GM21390 (cell line): ENCODE measurements around the gene RFX1.

Source experiments
- ATAC-seq: cut with Tn5 transposase; IDR thresholded peaks from one replicate; pipeline ENCODE4 v1.9.1; 2021; ENCODE audit not compliant: unreplicated experiment

RFX1 gene

DNA sequence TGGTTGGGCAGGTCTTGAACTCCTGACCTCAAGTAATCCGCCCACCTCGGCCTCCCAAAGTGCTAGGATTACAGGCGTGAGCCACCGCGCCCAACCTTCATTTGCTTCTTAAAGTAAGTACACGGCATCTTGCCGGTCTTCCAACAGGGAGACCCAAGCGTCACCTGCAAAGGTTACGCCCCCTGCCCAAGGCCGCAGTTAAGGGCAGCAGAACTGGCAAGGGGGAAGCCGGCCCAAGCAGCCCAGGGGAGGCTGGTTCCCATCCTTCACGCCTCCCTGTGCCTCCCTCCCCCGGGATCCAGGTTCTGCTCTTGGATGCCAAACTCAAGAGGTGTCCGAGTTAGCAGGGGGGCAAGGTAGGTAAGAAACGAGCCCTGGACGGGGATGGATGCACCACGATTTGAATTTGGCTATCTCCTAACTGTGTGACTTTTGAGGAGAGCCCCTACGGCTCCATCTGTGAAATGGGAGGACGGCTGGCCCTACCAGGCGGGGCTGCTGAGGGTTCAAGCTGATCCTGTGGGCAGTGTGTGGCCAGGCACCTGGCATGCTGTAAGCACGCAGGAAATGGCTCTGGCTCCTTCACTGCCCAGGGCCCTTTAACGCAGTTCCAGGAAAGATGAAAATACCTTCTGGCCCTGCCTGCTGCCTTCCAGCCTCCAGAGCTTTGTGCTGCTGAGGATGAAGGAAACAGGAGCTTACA lies 9.0 kb downstream of the RFX1 start:
- no peak for ATAC-seq

DNA sequence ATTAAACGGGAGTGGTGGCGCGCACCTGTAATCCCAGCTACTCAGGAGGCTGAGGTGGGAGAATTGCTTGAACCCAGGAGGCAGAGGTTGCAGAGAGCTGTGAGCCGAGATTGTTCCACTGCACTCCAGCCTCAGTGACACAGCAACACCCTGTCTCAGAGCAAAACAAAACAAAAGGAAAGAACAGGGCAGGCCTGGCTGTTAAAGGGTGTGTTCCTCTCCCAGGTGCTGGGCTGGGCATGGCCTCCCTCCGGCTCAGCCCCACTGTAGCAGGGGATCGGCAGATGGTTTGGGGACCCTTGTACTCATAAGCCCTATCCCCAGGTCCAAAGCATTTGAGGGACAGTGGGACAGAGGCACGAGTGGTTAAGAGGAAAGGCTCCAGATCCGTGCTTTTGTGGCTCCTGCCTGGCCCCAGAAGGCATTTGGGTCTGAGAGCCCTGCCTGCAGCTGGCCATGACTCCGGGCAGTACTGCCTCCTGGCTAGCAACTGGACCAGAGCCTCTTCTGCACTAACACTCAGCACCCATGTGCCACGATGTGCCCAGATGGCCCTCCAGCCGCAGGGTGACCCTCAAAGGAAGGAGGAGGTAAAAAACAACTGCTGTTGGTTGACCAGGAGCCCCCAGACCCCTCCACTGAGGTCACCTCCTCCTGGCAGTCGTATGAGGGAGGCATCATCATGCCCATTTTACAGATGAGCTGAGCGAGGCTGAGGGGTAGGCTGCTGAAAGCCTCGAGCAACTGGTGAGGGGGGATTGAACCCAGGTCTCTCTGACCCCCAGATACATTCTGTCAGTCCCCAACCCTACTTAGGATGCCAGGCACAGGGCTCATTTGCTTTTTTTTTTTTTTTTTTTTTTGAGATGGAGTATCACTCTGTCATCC lies 10.0 kb downstream of the RFX1 start:
- no peak for ATAC-seq

DNA sequence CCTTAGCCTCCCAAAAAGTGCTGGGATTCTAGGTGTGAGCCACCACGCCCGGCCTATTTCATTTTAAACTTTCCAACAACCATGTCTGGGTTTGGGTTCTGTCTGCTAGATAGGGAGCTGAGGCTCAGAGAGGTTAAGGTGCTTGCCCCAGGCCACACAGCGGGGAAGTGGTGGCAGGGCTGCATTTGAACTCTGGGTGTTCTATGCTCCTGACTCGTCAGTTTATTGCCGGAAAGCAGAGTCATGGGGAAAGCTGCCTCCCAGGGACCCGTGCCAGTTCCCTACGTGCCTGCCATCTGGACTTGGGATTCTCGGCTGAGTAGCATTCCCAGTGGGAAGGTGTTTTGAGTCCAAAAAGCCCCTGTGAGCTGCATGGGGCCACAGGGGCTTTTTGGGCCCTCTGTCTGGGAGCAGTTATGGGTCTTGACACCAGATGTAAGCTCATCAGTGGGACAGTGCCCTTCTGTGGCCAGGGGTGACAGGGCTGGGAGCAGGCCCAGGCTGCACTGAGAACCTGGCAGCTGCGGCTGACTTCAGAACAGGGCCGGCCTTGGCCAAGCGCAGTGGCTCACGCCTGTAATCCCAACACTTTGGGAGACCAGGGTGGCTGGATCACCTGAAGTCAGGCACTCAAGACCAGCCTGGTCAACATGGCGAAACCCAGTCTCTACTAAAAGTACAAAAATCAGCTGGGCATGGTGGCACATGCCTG lies 10.9 kb downstream of the RFX1 start:
- ATAC-seq: no peak

DNA sequence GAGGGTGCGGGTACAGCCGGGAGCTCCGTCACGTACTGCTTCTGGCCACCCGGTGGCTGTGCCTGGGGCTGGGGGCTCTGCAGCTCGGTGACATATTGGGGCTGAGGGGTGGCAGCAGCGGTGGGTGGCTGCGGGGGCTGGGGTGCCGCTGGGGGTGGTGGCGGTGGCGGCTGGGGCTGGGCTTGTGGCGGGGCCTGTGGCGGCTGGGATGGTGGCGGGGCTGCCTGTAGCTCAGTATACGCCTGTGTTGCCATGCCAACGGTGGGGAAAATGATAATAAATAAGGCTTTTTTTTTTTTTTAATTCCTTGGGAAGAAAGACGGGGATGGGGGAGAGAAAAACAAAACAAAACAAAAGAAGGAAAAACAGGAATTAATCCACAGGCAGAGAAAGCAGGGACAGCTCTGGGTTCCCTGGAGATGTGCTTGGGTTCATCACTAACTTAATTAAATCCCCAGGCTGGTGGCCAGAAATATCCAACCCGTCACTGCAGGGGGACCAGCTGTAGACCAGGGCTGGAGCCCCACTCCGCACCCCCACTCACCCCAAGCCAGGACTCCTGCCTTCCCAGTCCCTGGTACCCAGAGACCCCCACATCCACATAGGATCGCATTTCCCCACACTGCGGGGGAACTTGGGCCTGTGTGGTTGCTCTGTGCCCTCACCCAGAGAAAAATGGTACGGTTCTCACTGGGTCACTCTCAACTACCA lies 12.4 kb downstream of the RFX1 start:
- no peak for ATAC-seq

DNA sequence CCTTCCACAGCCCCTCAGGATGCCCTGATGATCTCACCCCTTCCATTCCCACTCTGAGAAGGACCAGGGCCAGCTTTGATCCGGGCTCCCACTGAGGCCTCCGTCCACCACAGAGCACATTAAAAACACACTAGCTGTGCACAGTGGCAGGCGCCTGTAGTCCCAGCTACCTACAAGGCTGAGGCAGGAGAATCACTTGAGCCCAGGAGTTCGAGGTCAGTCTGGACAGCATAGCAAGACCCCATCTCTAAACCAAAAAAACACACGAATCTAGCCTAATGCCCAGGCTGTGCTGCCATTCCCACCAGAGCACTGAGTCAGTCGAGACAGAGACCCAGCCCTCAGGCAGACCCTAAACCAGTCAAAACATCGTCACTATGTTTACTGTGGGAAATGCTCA lies 14.1 kb downstream of the RFX1 start:
- no peak for ATAC-seq

DNA sequence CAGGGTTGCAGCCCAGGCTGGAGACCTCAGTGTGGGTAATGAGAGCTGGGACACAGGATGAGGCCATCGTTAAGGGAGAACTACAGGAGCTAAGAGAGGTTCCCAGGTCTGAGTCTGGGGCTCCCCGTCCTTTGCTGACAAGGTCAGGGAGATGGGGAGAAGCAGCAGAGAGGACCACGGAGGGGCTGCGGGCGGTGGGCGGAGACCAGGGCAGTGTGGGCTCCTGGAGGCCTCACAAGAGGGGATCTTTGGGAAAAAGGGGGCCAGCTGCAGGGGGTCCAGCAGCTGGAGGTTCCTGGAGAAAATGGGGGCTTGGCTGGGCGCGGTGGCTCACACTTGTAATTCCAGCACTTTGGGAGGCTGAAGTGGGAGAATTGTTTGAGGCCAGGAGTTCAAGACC lies 16.0 kb downstream of the RFX1 start:
- no peak for ATAC-seq

DNA sequence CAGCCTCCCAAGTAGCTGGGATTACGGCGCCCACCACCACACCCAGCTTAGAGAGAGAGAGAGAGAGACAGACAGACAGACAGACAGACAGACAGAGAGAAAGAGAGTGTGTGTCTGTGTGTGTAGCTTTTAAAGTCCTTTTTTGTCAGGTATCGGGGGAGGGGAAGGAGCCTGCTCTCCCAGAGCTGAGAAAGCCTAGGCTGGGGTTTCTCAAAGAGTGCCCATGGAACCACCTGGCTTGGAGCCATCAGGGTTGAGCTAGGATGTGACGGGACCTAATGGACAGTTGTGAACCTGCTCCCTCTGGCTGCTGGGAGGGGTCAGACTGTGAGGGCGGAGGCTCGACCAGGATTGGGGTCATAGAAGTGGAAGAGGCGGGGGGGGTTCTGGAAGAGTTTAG lies 16.6 kb downstream of the RFX1 start:
- no peak for ATAC-seq

DNA sequence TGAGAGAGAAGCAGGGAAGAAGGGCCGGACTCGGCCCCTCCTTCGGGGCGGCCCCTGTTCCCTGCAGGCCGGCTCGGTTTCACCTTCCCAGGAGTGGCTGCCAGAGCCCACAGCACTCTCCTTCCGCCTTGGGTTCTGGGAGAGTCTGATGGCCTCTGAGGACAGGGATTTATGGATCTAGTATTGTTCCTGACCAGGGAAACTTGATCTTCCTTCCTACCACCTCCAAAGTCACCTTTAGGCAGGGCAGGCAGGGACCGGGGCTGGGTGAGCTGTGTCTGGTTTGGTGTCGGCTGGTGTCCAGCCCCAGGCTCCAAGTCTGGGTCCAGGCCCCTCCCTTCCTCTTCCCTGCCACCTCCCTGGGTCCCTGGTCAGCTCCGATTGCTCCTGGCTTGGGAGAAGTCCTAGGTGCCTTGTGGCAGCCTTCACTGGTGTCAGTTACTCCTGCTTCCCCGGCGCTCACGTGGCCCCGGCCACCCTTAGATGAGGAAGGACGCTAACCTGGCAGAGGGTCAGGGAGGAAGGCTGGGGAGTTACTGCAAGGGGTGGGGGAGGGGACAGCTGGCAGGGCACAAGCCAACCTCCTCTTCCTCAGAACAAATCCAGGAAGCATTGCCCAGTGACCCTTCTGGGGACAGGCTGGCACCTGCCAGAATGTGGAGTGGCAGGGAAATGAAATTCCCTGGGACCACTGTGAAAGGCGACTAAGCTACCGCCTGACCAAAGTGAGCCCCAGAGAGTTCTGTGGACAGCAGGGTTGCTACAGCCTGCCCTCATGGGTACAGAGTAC lies 18.8 kb downstream of the RFX1 start:
- no peak for ATAC-seq

DNA sequence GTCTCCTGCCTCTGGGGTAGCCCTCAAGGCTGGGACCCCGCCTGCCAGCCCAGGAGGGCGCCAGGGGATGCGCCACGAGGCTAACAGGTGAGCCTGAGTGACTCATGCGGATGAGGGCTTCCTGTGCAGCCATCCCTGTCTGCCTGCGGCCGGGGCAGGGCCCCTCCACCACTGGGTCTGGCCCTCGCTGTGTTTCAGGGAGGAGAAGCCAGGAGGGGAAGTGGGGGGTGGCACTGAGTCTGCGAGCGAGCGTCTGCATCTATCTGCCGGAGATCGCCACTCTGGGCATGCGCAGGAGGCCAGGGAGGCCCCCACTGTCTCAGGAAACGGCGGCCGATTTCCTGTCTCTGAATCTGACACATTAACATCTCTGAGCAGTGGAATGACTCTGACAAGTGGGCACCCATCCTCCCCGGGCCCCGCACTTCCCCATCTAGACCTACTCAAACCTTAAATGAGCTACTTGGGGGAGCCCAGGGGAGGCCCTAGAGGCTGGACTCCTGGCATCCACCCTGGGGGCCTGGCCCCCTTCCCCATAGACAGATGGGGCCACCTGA lies 19.7 kb downstream of the RFX1 start:
- peak; percentile 79 for ATAC-seq

DNA sequence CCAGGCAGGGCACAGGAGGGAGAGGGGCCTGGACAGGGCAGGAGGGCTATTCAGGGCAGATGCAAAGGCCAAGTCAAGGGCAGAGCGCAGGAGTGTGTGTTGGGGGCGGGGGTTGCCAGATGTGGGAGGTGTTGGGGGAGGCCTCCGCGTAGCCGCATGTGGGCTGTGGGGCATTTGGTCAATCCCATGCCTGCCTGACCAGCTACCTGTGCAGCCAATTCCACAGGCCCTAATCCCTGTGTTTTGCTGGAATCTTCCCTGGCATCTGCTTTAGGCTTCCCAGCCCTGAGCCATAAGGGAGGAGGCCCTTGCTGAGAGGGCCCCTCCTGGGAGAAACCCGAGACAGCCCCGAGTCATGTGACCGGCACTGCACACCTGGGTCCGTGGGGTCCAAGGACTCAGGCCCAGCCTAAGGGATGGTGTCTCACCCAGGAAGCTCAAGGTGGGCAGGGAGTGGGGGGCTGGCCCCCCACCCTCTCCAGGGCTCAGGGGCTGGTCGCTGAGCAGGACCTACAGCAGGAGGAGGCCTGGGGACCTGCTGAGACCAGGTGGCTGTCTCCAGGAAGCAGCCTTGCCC lies 20.3 kb downstream of the RFX1 start:
- peak; percentile 11 for ATAC-seq

DNA sequence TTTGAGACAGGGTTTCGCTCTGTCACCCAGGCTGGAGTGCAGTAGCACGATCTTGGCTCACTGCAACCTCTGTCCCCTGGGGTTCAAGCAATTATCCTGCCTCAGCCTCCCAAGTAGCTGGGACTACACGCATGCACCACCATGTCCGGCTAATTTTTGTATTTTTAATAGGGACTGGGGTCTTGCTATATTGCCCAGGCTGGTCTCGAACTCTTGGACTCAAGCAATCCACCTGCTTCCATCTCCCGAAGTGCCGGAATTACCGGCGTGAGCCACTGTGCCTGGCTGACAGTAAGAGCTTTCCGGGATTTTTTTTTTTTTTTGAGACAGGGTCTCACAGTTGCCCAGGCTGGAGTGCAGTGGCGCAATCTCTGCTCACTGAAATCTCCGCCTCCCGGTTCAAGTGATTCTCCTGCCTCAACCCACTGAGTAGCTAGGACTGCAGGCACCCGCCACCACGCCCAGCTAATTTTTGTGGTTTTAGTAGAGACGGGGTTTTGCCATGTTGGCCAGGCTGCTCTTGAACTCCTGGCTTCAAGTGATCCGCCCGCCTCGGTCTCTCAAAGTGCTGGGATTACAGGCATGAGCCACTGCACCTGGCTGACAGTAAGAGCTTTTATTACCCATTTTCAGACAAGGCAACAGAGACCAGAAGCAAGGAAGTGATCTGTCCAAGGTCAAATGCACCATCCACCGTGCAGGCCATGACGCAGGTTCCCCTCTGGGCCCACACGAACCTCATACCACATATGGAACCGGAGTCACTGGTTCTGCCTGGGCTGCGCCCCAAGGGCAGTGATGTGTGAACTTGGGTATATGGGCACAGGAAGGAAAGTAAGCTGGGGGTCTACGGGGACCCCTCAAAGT lies 21.0 kb downstream of the RFX1 start:
- ATAC-seq: no peak

DNA sequence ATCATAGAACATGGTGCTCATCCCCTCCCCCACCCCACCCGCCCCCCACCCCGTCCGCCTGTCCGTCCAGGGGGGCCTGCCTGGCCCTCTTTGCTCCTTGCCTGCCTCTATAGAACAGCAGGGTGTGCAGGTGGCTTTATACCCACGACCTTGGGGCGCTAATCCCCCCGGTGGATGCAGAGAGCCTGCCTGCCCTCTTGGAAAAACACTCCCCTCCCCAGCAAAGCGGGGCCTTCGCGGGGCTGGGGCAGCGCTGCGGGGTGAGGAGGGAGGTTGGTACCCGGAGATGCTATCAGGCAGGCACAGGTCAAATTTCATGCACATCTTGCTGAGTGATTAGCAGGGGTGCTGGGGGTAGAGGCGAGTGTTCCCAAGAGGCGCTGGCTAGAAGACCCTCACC lies 21.9 kb downstream of the RFX1 start:
- ATAC-seq: no peak

DNA sequence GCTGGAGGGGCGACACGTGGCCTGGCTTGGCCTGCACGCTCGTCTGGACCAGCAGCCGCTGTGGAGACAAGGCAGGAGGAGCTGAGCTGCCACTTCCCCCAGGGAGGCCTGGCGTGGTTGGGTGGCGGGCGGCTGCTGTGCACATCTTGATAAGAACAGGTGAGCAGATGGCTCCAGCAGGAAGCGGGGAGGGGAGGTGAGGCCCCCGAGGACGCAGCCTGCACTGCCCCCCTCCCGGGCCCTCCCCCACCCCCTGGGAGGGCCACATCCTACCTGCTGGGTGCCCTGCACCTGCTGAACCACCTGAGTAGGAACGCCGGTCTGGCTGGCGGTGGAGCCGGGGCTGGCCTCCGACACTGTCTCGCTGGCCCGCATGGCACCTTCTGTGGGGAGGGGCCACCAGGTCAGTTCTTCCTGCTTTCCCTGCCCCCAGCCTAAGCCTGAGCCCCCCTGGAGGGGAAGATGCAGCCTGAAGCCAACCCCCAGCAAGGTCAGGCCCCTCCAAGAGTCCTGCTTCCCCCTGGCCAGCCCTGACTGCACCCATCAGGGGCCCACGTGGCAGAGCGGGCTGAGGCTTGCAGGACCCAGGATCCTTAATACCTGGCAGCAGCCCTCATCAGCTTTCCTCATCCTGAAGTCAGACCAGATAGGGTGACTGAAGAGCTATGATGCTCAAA lies 22.8 kb downstream of the RFX1 start:
- ATAC-seq: no peak

DNA sequence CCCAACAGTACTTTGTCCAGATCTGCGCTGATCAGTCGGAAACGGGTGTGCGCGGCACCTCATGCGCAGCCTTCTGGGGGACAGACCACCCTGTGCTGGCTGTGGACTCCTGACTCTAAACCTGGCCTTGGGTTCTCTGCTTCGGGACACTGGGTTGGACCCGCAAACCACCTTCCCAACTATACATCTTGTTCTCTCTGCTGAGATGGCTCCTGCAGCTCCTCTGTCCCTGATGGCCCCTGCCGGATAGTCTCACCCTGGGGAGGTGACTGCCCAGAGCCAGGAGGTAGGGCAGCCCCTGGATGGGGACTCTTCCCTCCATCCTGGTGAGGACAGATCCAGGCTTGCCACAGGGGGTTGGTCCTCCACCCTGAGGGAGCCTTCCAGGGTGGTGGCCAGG lies 23.3 kb downstream of the RFX1 start:
- no peak for ATAC-seq

DNA sequence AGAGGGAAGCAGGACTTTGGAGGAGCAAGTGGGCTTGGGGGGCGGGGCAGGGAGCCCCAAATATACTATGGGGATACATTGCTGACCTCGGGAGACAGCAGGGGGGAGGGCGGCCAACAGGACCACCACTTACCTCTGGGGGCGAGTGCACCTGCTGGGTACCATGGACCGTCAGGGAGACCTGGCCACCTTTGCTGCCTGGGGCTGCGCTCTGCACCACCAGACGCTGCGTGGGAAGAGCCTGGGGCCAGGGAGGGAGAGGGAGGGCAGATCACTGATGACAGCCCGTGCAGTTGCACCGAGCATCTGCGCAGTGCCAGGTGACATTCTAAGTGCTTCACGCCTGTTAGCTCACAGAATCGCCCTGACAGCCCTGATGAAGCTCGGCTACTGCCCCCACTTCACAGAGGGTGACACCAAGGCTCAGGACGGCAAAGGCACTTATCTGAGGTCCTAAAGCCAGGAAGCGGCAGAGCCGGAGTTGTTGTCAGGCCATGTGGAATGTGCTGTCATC lies 24.1 kb downstream of the RFX1 start:
- ATAC-seq: no peak

DNA sequence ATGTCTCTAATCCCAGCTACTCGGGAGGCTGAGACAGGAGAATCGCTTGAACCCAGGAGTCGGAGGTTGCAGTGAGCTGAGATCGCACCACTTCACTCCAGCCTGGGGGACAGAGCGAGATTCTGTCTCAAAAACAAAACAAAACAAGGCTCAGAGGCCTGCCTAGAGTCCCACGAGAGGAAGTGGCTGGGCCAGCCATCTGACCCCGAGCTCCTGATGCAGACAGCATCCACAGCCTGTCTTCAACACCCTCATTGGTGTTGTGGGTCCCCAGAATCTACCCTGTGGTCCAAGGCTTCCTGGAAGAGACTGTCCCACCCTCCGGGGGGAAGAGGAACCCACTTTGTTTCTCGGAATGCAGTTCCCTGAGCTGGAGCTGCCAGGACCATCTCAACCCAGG lies 24.7 kb downstream of the RFX1 start:
- ATAC-seq: no peak

DNA sequence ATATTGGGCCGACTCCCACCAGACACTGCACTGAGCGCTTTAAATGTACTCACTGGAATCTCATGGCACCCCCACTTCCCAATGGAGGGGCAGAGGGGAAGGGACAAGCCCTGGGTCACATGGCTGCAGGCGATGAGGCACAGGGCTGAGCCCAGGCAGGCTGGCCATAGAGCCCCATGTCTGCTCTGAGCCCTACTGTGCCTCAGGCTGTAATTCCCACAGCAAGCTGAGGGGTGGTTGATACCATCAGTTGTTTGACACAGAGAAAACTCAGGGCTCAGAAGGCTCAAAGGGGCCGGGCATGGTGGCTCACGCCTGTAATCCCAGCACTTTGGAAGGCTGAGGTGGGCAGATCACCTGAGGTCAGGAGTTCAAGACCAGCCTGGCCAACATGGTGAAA lies 25.1 kb downstream of the RFX1 start:
- no peak for ATAC-seq

DNA sequence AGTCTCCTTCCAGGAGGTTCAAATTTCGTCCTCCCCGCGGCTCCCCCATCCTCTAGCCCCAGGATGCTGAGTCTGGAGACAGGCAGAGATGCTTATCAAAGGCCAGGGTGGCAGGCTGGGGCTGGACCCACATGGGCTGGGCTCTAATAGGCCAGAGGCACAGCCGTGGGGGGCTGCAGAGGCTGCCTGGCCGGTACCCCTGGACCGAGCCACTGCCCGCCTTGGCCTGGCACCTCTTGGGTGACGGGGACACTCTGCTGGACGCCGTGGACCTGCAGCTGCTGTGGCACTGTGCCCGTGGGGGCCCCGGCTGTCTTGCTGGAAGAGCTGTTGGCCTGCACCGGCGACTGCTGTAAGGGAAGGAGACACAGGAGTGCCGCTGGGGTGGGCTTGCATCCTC lies 25.8 kb downstream of the RFX1 start:
- ATAC-seq: no peak
